HepG2 (cell line): ENCODE results near the gene TMEM134. TPM values are rescaled to one million over a fixed set of nuclear protein-coding genes. Genes with fewer than 3 reads are reported as not detected.
A peak's percentile ranks its signal among the peaks of the same experiment; 100 is the strongest.

Experiments used
- ATAC-seq: fragments of 200-7000 bp; cut with Tn5 transposase; 3 replicates; pipeline ENCODE4 v1.9.1; 2020; ENCODE audit warnings: mild to moderate bottlenecking, moderate library complexity
- BruUV-seq: library from RNA; stranded (reverse); fragments of 400-500 nt; replicated peaks from 2 replicates; lab custom pipeline; 2021; lab: Mats Ljungman, UMichigan
- CTCF ChIA-PET: fragments of 300-600 bp; formaldehyde crosslinking; extraction: SDS; loops from one replicate; lab custom pipeline; 2021; ENCODE audit warnings: low total read pairs, inconsistent platforms, low intra/inter-chr PET ratio; lab: Yijun Ruan, JAX
- POLR2A ChIA-PET: fragments of 350-600 bp; sonication (Branson Sonifier 250); formaldehyde crosslinking; loops from one replicate; lab custom pipeline; 2020; ENCODE audit warnings: antibody characterized with exemption, inconsistent platforms; lab: Yijun Ruan, JAX
- DNase-seq: peaks from one replicate; pipeline ENCODE4 v3.0.0-alpha.2; 2015; ENCODE audit warnings: low spot score
- FAIRE-seq: peaks from 3 replicates; lab custom pipeline; 2011; peaks lifted over from hg19 to GRCh38; lab: Jason Lieb, UNC
- H2AFZ ChIP-seq: one replicate; pipeline ENCODE4 v1.6.1; 2011; ENCODE audit warnings: low read length, inconsistent platforms
- H3K27ac ChIP-seq: fragments of 300-600 bp; 3 replicates; pipeline ENCODE4 v1.8.0; 2011; ENCODE audit warnings: mixed run types, mild to moderate bottlenecking, mixed read lengths, low read length, inconsistent platforms; ENCODE audit not compliant: insufficient read depth; ENCODE audit errors: extremely low read length
- H3K27me3 ChIP-seq, 2 experiments: fragments of 200-600 bp in 1 of 2; 2 replicates in 1 of 2; 3 replicates in 1 of 2; pipeline versions ENCODE4 v1.6.0 to v1.8.0; 2011; ENCODE audit warnings: low read length in 2 of 2, mild to moderate bottlenecking in 2 of 2, moderate library complexity in 2 of 2, inconsistent platforms in 1 of 2; ENCODE audit not compliant: insufficient read depth in 2 of 2, control insufficient read depth in 1 of 2
- H3K36me3 ChIP-seq, 2 experiments: fragments of 200-600 bp in 1 of 2; replicated peaks in 1 of 2; 2 replicates in 1 of 2; 3 replicates in 1 of 2; pipeline versions ENCODE4 v1.5.1 to v1.8.0; 2011; ENCODE audit warnings: low read length in 2 of 2, inconsistent platforms in 1 of 2; ENCODE audit not compliant: insufficient read depth in 2 of 2, control insufficient read depth in 1 of 2
- H3K4me1 ChIP-seq: 2 replicates; pipeline ENCODE4 v1.5.1; 2012; ENCODE audit warnings: low read length, inconsistent platforms; ENCODE audit not compliant: insufficient read depth
- H3K4me2 ChIP-seq: 2 replicates; pipeline ENCODE4 v1.6.0; 2011; ENCODE audit warnings: low read depth, low read length, inconsistent platforms
- H3K4me3 ChIP-seq, 3 experiments: fragments of 200-600 bp in 1 of 3; sonication (generic), shearing (Covaris generic) in 1 of 3; replicated peaks in 1 of 3; 2 replicates each; pipeline ENCODE4 v1.5.1; 2011 to 2016; ENCODE audit warnings: low read length in 3 of 3, inconsistent platforms in 2 of 3, low read depth in 2 of 3, mild to moderate bottlenecking in 2 of 3, control low read depth in 1 of 3, mixed read lengths in 1 of 3; ENCODE audit not compliant: insufficient read depth in 1 of 3
- H3K79me2 ChIP-seq: one replicate; pipeline ENCODE4 v1.6.1; 2011; ENCODE audit warnings: low read length, inconsistent platforms; ENCODE audit not compliant: insufficient read depth
- H3K9ac ChIP-seq: 2 replicates; pipeline ENCODE4 v1.6.0; 2011; ENCODE audit warnings: mild to moderate bottlenecking, low read depth, low read length, inconsistent platforms; ENCODE audit not compliant: insufficient read depth
- H3K9me3 ChIP-seq: 2 replicates; pipeline ENCODE4 v1.5.1; 2012; ENCODE audit warnings: mild to moderate bottlenecking, low read length
- H4K20me1 ChIP-seq: 2 replicates; pipeline ENCODE4 v1.6.0; 2011; ENCODE audit warnings: inconsistent platforms, mild to moderate bottlenecking, low read length, moderate library complexity; ENCODE audit not compliant: insufficient read depth
- CBX1 ChIP-seq: IDR thresholded peaks from one replicate; pipeline ENCODE4 v1.6.1; 2016; ENCODE audit warnings: antibody characterized with exemption, low read depth
- GTF3A ChIP-seq: sonication (generic); formaldehyde crosslinking; conservative IDR thresholded peaks from 2 replicates; pipeline ENCODE4 v1.4.0; 2020; ENCODE audit warnings: mild to moderate bottlenecking, missing genetic modification reagents
- HMG20B ChIP-seq: conservative IDR thresholded peaks from 2 replicates; pipeline ENCODE4 v1.6.1; 2016; ENCODE audit warnings: missing genetic modification reagents, missing compliant biosample characterization
- KAT7 ChIP-seq: IDR thresholded peaks from 2 replicates; pipeline ENCODE4 v1.6.1; 2018; ENCODE audit warnings: borderline replicate concordance, missing compliant biosample characterization
- NRL ChIP-seq: sonication (generic); formaldehyde crosslinking; IDR thresholded peaks from 2 replicates; pipeline ENCODE4 v1.5.0; 2020; ENCODE audit warnings: missing genetic modification reagents, mild to moderate bottlenecking, moderate library complexity, borderline replicate concordance
- SALL2 ChIP-seq: sonication (generic); formaldehyde crosslinking; IDR thresholded peaks from 2 replicates; pipeline ENCODE4 v1.8.1; 2023; ENCODE audit warnings: mild to moderate bottlenecking, missing genetic modification reagents, inconsistent platforms
- THAP11 ChIP-seq: IDR thresholded peaks from 2 replicates; pipeline ENCODE4 v1.6.1; 2016; ENCODE audit warnings: missing biosample characterization, missing genetic modification reagents
- ZFP36L2 ChIP-seq: sonication (generic); formaldehyde crosslinking; IDR thresholded peaks from 2 replicates; pipeline ENCODE4 v1.4.0; 2020; ENCODE audit warnings: missing genetic modification reagents
- ZNF746 ChIP-seq: sonication (generic); formaldehyde crosslinking; IDR thresholded peaks from 2 replicates; pipeline ENCODE4 v1.8.0; 2022; ENCODE audit warnings: mild to moderate bottlenecking, missing genetic modification reagents
- whole genome bisulfite sequencing: methylation state at CpG from one replicate; pipeline ENCODE4 v1.1.6; 2017; ENCODE audit warnings: low lambda C conversion rate; 5-methylcytosine and 5-hydroxymethylcytosine counted together
- in situ Hi-C: cut with HindIII; loops from 2 replicates; pipeline ENCODE4 v1.10.0; 2017; ENCODE audit warnings: low pct_unique_long_range_greater_than_20kb; ENCODE audit not compliant: extremely low pct_ligation_motif_present
- intact Hi-C: fragments of 100-400 bp; cut with micrococcal nuclease; formaldehyde crosslinking; loops from one replicate; pipeline ENCODE4 v1.10.0; 2022; ENCODE audit not compliant: unreplicated experiment
- polyA plus RNA-seq, 8 experiments: library from polyadenylated mRNA; depleted of rRNA in 3 of 8; stranded (reverse) in 7 of 8; unstranded in 1 of 8; fragments of >200 nt; fragmentation: Illumina TruSeq in 4 of 8; extraction: Trizol in 4 of 8; gene quantifications; 2 replicates each; pipeline versions ENCODE4 v1.2.1 to v1.2.3, GENCODE V29; 2011 to 2016; ENCODE audit warnings: low read depth in 4 of 8, missing spikeins in 1 of 8, mixed read lengths in 1 of 8; ENCODE audit not compliant: insufficient read depth in 1 of 8
- total RNA-seq, 5 experiments: library from RNA; depleted of rRNA; stranded (reverse); fragments of >200 nt; fragmentation: Illumina TruSeq; extraction: Trizol; gene quantifications; 2 replicates each; pipeline ENCODE4 v1.2.3, GENCODE V29; 2016; ENCODE audit warnings: low read depth in 1 of 5
- TF ChIP-seq, protein P1 (sequence below): sonication (generic); formaldehyde crosslinking; conservative IDR thresholded peaks from 2 replicates; pipeline ENCODE4 v1.4.0; 2020; ENCODE audit warnings: mild to moderate bottlenecking, missing genetic modification reagents, moderate library complexity
- TF ChIP-seq, protein P2 (sequence below): sonication (generic); formaldehyde crosslinking; IDR thresholded peaks from 2 replicates; pipeline ENCODE4 v1.4.0; 2020; ENCODE audit warnings: missing genetic modification reagents, borderline replicate concordance
- TF ChIP-seq, protein P3 (sequence below): sonication (generic); formaldehyde crosslinking; IDR thresholded peaks from 2 replicates; pipeline ENCODE4 v1.5.0; 2020; ENCODE audit warnings: mild to moderate bottlenecking, missing genetic modification reagents, borderline replicate concordance
- TF ChIP-seq, protein P4 (sequence below): sonication (generic); formaldehyde crosslinking; IDR thresholded peaks from 2 replicates; pipeline ENCODE4 v1.9.0; 2022; ENCODE audit warnings: low read depth, missing genetic modification reagents
- TF ChIP-seq, protein P5 (sequence below): sonication (generic); formaldehyde crosslinking; IDR thresholded peaks from 2 replicates; pipeline ENCODE4 v1.5.0; 2020; ENCODE audit warnings: missing genetic modification reagents

Gene TMEM134
- total and polyA plus RNA-seq, 2 of the 13 experiments (the other 11 are each of a cell fraction or from before 2014, with no cell fraction given): 6.9 to 26.9 TPM

DNA sequence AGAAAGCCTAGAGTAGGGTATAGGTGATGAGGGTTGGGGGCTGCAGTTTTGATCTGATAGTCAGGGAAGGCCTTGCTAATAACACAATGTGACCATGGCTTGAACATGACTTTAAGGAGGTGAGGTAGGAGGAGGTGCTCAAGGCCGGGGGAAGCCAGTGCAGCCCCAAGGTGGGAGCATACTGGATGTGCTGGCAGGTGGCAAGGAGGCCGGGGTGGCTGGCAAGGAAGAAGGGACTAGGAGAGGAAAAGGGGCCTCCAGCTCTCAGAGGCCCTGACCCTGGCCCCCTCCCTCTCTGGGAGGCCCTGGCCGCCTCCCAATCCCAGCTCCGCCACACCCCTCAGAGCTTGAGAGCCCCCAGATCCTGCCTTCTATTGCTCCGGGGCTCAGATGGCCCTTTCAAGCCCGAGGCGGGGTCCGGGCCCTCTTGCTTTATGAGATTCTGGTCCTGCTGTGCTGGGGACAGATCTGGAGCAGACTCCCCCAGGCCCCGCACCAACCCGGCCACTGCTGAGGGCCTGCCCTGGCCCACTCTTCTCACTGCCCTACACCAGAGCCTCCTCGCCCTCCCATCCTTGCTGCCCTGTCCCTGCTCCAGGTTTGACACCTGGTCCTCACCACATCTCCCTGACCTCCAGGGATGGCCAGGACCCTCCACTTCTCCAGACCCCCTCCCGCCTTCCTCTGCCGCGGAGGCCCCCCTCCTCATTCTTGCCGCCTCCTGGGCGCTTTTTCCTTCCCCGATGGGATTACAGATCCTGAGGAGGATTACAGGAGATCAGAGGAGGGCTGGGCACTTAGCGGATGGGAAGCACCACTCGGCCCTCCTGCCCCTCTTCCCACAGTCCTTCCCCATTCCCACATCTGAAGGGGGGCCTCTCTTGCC lies 34.3 kb upstream of the TMEM134 start:
- H3K9me3 ChIP-seq: no peaks in the 10 kb centered on the region
- H3K4me1 ChIP-seq: peaks cover 29% of the 10 kb centered on the region
- ChIA-PET CTCF (no interaction called here), POLR2A (no interaction called here)
- FAIRE-seq (no peak), DNase-seq (no peak), ATAC-seq (no peak)
- WGBS: 92% methylated on average over 13 of the region's 19 CpGs
- peak overlapping the region; percentile 54 to 91 (median 82); a peak in 3 of 6 replicates for H3K4me3 ChIP-seq
- no peak overlapping the region for H3K27ac ChIP-seq
- no TSS peak for BruUV-seq
- intact Hi-C loops (no loop called here), in situ Hi-C loops (no loop called here)
- peak overlapping the region; percentile 95 for H3K4me2 ChIP-seq
- peaks cover 10% of the 10 kb centered on the region for H3K79me2 ChIP-seq
- no peaks in the 10 kb centered on the region for H4K20me1 ChIP-seq
- H3K36me3 ChIP-seq: no peaks in the 10 kb centered on the region; a peak in 1 of 5 replicates
- H2AFZ ChIP-seq: no peak overlapping the region
- H3K9ac ChIP-seq: no peak overlapping the region
- no peaks in the 10 kb centered on the region for H3K27me3 ChIP-seq
- TF ChIP-seq, protein P1, sequence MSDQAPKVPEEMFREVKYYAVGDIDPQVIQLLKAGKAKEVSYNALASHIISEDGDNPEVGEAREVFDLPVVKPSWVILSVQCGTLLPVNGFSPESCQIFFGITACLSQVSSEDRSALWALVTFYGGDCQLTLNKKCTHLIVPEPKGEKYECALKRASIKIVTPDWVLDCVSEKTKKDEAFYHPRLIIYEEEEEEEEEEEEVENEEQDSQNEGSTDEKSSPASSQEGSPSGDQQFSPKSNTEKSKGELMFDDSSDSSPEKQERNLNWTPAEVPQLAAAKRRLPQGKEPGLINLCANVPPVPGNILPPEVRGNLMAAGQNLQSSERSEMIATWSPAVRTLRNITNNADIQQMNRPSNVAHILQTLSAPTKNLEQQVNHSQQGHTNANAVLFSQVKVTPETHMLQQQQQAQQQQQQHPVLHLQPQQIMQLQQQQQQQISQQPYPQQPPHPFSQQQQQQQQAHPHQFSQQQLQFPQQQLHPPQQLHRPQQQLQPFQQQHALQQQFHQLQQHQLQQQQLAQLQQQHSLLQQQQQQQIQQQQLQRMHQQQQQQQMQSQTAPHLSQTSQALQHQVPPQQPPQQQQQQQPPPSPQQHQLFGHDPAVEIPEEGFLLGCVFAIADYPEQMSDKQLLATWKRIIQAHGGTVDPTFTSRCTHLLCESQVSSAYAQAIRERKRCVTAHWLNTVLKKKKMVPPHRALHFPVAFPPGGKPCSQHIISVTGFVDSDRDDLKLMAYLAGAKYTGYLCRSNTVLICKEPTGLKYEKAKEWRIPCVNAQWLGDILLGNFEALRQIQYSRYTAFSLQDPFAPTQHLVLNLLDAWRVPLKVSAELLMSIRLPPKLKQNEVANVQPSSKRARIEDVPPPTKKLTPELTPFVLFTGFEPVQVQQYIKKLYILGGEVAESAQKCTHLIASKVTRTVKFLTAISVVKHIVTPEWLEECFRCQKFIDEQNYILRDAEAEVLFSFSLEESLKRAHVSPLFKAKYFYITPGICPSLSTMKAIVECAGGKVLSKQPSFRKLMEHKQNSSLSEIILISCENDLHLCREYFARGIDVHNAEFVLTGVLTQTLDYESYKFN: no peak
- TF ChIP-seq KAT7 (CRISPR knock-in tag) (no peak), THAP11 (CRISPR knock-in tag) (no peak), NRL (CRISPR knock-in tag) (no peak), ZFP36L2 (CRISPR knock-in tag) (no peak), GTF3A (CRISPR knock-in tag) (no peak), HMG20B (CRISPR knock-in tag) (no peak), CBX1 (no peak), SALL2 (CRISPR knock-in tag) (no peak), ZNF746 (no peak)
- TF ChIP-seq, protein P2, sequence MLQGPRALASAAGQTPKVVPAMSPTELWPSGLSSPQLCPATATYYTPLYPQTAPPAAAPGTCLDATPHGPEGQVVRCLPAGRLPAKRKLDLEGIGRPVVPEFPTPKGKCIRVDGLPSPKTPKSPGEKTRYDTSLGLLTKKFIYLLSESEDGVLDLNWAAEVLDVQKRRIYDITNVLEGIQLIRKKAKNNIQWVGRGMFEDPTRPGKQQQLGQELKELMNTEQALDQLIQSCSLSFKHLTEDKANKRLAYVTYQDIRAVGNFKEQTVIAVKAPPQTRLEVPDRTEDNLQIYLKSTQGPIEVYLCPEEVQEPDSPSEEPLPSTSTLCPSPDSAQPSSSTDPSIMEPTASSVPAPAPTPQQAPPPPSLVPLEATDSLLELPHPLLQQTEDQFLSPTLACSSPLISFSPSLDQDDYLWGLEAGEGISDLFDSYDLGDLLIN: no peak
- TF ChIP-seq, protein P3, sequence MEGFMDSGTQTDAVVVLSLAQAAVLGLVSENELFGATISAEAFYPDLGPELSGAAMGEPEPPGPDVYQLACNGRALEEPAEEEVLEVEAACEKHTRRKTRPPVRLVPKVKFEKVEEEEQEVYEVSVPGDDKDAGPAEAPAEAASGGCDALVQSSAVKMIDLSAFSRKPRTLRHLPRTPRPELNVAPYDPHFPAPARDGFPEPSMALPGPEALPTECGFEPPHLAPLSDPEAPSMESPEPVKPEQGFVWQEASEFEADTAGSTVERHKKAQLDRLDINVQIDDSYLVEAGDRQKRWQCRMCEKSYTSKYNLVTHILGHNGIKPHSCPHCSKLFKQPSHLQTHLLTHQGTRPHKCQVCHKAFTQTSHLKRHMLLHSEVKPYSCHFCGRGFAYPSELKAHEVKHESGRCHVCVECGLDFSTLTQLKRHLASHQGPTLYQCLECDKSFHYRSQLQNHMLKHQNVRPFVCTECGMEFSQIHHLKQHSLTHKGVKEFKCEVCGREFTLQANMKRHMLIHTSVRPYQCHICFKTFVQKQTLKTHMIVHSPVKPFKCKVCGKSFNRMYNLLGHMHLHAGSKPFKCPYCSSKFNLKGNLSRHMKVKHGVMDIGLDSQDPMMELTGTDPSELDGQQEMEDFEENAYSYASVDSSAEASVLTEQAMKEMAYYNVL (CRISPR knock-in tag): no peak
- TF ChIP-seq, protein P4, sequence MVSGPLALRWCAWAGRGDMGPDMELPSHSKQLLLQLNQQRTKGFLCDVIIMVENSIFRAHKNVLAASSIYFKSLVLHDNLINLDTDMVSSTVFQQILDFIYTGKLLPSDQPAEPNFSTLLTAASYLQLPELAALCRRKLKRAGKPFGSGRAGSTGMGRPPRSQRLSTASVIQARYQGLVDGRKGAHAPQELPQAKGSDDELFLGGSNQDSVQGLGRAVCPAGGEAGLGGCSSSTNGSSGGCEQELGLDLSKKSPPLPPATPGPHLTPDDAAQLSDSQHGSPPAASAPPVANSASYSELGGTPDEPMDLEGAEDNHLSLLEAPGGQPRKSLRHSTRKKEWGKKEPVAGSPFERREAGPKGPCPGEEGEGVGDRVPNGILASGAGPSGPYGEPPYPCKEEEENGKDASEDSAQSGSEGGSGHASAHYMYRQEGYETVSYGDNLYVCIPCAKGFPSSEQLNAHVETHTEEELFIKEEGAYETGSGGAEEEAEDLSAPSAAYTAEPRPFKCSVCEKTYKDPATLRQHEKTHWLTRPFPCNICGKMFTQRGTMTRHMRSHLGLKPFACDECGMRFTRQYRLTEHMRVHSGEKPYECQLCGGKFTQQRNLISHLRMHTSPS (CRISPR knock-in tag): no peak
- TF ChIP-seq, protein P5, sequence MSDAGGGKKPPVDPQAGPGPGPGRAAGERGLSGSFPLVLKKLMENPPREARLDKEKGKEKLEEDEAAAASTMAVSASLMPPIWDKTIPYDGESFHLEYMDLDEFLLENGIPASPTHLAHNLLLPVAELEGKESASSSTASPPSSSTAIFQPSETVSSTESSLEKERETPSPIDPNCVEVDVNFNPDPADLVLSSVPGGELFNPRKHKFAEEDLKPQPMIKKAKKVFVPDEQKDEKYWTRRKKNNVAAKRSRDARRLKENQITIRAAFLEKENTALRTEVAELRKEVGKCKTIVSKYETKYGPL (CRISPR knock-in tag): no peak
